ENCODE measurements around the gene B4GALNT4.

DNA sequence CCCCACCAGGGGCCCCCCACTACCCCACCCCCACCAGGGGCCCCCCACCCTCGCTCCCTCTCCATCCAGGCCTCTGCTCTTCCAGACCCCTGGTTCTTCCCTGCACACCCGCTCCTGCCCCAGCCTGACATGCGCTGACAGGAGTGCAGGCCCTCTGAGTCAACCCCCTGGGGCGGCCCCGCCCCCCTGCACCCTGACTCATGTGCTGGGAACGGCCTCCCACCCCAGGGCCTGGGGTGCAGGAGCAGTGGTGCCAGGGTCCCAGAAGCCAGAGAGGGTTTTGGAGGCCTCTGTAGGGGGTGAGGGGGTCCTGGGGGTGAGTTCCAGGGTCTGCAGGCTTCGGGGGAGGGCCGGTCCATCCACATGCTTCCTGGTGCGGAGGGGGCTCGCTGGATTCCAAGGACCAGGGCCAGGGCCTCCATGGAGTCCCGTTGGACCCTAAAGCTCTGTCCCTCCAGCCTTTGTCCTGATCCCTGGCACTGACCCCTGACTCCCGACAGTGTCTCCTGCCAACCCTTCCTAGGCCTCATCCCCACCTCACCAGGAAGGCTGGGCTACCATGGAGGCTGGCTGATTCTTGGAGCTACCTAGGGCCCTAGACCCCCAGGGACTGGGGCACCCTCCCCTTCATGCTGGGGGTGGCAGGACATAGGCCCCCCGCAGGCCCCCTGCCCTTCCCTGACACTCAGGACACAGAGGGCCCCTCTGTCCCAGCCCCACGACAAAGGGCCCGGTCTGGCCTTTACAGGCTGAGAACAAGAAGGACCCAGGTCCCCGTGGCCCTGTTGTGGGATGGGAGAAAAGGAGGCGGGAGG, 24.1 kb downstream of the B4GALNT4 start:
- TF ChIP-seq, protein P1, sequence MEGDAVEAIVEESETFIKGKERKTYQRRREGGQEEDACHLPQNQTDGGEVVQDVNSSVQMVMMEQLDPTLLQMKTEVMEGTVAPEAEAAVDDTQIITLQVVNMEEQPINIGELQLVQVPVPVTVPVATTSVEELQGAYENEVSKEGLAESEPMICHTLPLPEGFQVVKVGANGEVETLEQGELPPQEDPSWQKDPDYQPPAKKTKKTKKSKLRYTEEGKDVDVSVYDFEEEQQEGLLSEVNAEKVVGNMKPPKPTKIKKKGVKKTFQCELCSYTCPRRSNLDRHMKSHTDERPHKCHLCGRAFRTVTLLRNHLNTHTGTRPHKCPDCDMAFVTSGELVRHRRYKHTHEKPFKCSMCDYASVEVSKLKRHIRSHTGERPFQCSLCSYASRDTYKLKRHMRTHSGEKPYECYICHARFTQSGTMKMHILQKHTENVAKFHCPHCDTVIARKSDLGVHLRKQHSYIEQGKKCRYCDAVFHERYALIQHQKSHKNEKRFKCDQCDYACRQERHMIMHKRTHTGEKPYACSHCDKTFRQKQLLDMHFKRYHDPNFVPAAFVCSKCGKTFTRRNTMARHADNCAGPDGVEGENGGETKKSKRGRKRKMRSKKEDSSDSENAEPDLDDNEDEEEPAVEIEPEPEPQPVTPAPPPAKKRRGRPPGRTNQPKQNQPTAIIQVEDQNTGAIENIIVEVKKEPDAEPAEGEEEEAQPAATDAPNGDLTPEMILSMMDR (IDR thresholded peaks at IDR 0.05; ENCODE audit: borderline replicate concordance, extremely low read depth, low read length, poor library complexity, severe bottlenecking), result no peak
- no peak for TF ChIP-seq EZH2 (IDR thresholded peaks at IDR 0.05; ENCODE audit: borderline replicate concordance, low read depth, low read length, severe bottlenecking)

Measured in DND-41 (cell line).